Hippocampal formation (tissue), 2 donors: ENCODE measurements around the gene ZNF701.
"Not testable (repeated sequence)": the region's sequence is repeated elsewhere in the genome, so short reads cannot be mapped to it uniquely, and the experiment has no call there.

Source experiments
- DNase-seq, 2 donors: peaks; one replicate each; lab custom pipeline; 2025; lab: John Stamatoyannopoulos, UW

ZNF701 gene

DNA sequence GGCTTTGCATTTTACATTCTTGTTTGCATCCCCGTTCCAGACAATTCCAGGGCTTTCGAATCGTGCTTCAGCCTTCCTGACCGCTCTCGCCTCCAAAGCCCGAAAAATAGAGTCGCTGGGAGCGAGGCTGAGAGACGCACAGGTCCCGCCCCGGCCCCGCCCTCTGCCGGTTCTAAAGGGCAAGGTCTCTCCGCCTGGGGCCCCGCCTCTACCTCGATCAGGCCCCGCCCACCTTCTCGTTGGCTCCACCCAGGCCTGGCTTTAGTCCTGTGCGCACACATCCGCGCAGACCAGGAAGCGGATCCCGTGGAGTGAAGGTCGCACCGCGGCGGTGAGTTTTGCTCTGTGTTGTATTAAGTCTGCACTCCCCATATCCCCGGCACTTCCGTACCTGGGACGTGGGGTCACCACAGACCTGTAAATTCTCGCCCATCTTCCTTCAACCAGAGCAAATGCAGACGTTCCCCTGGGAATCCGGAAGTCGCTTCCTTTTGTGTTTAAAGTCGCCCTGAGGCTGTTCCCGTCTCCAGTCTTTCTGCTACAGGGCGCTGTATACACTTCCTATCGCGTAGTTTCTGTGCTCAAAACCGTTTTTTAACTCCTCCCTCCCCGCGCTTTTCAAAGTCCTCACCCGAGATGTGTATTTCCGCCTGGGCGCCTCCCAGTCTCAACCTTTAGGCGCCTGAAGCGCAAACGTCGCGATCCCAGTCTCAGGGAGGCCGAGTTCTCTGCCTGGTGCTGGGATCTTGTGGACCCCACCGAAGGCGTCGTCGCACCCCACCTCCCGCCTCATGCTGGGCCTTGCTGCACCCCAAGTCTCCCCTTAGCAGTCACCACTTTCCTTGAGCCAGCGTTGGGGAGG lies at the start of gene ZNF701:
ZNF701 (plus strand) TSS at position 288 of the 862 bp plus-strand sequence. CDS start 3,861 bp downstream, outside the sequence.
- peak; percentile 90 to 93 for DNase-seq

DNA sequence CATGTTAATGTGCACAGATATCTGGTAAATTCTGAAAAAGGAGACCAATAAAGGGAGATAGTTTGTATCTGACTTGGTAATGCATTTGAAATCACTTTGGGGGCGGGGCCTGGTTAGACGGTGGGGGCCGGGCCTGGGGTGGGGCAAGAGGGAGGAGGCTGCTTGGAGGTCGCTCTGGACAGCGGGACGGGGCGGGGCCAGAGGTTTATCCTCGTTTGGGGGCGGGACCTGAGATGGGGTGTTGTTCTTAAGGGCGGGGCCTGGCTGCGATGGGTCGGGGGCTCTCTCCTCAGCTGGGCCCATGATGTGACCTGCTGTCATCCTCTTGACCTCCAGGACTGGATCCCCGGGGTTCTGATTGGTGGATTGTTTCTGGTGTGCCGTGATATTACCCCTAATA lies 47.5 kb upstream of the ZNF701 start:
- no peak for DNase-seq

DNA sequence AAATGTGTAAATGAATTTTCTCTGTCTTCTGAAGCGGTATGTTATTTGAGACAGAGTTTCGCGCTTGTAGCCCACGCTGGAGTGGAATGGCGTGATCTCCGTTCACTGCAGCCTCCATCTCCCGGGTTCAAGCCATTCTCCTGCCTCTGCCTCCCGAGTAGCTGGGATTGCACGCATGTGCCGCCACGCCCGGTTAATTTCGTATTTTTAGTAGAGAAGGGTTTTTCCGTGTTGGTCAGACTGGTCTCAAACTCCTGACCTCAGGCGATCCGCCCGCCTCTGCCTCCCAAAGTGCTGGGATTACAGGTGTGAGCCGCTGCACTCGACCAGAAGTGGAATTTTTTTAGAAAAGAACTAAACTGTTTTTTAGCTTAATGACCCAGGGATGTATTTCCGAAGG lies 46.0 kb upstream of the ZNF701 start:
- DNase-seq = no peak

DNA sequence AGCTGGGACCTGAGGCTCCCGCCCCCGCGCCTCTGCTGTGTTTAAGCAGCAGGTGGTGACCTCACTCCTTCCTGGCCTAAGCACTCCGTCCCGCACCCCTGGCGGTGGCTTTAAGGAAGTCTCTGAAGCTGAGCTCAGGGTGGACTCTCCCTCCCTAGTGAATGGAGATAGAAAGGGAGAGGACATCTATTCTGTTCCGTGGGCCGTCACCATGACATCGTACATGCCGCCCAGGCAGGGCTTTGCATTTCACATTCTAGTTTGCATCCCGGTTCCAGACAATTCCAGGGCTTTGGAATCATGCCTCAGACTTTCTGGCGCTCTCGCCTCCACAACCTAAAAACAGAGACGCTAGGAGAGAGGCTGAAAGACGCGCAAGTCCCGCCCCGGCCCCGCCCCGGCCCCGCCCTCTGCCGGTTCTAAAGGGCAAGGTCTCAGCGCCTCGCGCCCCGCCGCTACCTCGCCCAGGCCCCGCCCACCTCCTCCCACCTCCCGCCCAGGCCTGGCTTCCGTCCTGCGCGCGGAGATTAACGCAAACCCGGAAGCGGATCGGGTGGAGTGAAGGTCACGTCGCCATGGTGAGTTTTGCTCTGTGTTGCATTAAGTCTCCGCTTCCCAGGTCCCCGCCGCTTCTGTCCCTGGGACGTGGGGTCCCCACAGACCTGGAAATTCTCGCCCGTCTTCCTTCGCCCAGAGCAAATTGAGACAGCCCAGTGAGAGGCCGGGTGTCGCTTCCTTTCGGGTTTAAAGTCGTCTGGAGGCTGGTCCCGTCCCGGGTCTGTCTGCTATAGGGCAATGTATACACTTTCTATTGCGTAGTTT lies 42.7 kb upstream of the ZNF701 start, which contains the start of gene ZNF808:
ZNF808 (plus strand) TSS at position 535 of the 822 bp plus-strand sequence. CDS start 15,617 bp downstream, outside the sequence.
- DNase-seq = peak; percentile 77 to 93

DNA sequence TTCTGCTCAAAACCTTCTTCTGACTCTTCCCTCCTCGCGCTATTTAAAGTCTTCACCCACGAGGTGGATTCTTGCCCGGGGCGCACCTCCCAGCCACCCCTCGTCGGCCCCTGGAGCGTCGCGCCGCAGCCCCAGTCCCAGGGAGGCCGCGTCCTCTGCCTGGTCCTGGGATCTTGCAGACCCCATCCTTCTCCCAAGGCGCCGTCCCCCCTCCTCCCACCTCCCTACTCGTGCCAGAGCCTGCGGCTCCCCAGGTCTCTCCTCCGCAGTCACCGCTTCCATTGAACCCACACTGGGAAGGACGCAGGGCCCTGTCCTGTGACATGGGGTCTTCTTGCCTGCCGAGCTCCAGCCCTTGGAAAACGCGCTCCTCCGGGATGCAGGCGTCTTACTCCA lies 42.1 kb upstream of the ZNF701 start:
- peak in 1 of 2 donors; percentile 29 for DNase-seq

DNA sequence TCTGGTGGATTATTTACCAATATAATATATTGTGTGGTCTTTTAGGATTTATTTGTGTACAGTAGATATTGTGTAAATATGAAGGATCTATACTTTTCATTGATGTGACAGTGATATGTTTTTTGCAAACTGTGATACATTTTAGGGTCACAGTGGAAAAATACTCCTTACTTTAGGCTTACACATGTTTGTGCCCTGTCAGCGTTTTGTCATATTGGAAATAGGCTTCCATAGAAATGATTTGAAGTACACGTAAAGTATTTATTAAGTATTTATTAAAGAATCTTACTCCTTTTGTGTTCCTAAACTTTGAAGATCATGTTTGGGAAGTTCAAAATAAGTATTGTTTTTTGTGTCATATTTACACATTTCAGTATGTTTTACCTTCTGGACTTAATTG lies 37.6 kb upstream of the ZNF701 start:
- DNase-seq = no peak

DNA sequence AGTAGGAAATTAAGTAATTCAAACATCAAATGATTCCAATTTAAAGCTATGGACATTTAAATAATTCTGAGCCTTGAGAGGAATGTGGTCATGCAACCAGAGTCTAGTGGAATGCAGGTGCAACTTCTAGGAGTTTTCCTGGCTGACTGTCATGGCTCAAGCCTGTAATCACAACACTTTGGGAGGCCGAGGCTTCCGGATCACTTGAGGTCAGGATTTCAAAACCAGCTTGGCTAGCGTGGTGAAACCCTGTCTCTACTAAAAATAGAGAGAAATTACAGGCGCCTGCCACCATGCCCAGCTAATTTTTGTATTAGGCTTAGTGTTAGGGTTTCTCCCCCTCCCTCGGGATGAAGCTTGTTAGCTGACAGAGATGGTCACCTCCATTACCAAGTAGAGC lies 36.2 kb upstream of the ZNF701 start:
- no peak for DNase-seq

DNA sequence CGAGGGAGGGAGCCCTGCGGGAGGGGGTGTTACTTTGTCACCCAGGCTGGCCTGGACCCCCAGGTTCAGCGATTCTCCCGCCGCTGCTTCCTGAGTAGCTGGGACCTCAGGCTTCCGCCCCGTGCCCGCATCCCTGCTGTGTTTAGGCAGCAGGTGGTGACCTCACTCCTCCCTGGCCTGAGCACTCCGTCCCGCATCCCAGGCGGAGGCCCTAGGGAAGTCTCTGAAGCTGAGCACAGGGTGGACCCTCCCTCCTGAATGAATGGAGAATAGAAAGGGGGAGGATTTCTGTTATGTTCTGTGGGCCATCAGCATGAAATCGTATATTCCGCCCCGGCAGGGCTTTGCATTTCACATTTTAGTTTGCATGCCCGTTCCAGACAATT lies 34.7 kb upstream of the ZNF701 start:
- not testable (repeated sequence) for DNase-seq

DNA sequence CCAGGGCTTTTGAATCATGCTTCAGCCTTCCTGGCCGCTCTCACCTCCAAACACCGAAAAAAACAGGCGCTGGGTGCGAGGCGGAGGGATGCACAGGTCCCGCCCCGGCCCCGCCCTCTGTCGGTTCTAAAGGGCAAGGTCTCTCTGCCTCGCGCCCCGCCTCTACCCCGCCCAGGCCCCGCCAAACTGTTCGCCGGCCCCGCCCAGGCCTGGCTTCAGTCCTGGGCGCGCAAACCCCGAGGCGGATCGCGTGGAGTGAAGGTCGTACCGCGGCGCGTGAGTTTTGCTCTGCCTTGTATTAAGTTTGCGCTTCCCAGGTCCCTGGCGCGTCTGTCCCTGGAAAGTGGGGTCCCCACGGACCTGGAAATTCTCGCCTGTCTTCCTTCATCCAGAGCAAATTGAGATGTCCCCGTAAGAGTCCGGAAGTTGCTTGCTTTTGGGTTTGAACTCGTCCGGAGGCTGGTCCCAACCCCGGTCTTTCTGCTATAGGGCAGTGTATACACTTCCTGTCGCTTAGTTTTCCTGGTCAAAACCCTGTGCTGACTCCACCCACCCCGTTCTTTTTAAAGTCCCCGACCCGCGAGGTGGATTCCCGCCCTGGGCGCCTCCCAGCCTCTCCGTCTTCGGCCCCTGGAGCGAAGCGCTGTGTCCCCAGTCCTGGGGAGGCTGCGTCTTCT lies 34.2 kb upstream of the ZNF701 start:
- DNase-seq = peak; percentile 27 to 60

DNA sequence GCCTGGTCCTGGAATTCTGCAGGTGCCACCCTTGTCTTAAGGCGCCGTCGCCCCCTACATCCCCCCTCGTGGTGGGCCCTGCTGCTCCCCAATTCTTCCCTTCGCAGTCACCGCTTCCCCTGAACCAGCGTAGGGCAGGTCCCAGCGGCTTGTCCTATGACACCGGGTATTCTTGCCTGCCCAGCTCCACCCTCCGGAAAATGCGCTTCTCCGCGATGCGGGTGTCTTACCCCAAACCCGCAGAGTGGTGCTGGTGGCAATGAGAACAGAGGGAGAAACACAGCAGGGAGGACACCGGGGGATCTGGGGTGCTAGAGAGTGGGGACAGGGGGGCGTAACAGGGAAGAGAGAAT lies 33.7 kb upstream of the ZNF701 start:
- no peak for DNase-seq

DNA sequence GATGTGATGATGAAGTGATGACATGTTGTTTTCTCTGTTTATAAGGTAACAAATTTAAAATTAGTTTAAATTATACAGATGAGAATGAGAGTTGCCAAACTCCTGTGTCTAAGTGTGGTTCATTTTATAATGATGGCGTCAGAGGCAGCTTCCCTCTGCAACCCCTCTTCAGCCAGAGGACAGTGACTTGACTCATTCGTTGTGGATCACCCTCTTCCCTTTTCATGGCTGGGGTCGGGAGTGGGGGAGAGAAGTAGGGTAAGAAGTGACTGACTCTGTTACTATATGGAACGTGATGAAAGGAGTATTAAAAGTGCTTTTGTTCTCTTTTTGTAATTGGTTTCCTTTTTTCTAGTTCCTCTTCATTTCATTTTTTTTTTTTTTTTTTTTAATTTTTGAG lies 31.3 kb upstream of the ZNF701 start:
- DNase-seq = not testable (repeated sequence)

DNA sequence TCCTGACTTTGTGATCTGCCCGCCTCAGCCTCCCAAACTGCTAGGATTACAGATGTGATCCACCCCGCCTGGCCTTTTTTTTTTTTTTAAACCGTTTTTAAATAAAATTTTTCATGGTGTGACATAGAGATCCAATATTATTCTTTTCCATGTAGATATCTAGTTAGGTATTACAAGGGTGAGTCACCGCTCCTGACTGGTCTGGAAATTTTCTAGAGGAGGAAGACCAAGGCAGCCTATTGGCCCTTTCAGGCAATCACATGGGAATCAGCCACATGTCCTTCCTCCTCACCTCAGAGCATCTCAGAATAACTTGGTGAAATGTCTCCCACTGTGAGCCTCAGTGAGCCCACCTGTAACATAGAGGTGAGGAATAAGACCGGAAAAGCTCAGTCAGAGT lies 28.9 kb upstream of the ZNF701 start:
- DNase-seq = not testable (repeated sequence)

DNA sequence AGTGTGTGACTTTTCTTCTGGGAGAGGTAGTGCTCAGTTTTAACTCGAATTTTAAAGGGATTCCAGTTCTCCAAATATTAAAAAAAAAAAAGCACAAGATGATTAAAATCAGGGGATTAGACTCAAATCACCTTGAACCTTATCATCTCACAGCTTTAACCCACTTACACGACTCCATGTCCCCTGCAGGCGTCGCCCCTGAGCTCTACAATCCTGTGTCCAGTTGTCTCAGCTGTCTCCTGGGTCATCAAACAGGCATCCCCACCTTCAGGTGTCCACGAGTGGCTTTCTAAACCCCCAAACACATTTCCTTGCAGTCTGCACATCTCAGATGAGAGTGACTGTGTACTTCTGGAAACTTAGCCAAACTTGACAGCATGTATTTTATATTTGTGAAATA lies 28.5 kb upstream of the ZNF701 start:
- DNase-seq = no peak

DNA sequence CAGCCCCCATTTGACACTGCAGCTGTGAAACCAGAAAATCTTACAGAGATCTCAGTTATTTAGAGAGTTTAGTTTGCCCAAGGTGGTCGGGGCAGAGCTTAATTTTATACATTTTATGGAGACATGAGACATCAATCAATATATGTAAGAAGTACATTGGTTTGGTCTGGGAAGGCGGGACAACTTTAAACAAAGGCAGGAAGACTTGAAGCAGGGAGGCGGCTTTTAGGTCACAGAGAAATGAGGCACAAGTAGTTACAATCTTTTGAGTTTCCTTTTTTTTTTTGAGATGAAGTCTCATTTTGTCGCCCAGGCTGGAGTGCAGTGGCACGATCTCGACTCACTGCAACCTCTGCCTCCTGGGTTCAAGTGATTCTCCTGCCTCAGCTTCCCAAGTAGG lies 27.5 kb upstream of the ZNF701 start:
- DNase-seq = not testable (repeated sequence)

DNA sequence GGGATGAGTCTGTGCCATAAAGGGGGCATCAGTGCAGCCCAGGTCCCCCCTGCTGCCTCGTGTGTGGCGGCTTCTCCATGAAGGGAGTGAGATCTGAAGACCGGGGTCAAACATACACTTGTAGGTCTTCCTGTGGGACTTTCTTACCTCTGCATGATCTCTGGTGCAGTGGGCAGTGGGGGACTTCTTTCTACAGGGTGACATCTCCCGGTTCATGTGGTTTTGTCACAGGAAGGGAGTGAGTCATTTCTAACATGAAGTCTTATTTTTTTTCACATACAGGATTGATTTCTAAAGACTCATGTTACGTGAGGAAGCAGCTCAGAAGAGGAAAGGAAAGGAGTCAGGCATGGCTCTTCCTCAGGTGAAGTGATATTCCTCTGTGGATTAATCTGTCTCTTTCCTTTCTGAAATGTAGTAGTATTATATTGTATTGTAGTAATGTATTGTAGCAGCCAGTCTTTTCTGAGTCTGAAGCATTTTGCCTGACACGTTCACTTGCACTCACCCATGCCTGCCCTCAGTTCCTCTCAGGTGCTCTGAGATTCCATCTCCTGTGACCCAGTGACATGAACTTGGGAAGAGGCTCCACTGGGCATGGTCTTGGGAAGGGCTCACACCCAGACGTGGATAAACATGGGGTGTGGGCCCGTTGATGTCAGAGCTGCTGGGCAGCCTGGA lies 27.0 kb upstream of the ZNF701 start:
- no peak for DNase-seq

DNA sequence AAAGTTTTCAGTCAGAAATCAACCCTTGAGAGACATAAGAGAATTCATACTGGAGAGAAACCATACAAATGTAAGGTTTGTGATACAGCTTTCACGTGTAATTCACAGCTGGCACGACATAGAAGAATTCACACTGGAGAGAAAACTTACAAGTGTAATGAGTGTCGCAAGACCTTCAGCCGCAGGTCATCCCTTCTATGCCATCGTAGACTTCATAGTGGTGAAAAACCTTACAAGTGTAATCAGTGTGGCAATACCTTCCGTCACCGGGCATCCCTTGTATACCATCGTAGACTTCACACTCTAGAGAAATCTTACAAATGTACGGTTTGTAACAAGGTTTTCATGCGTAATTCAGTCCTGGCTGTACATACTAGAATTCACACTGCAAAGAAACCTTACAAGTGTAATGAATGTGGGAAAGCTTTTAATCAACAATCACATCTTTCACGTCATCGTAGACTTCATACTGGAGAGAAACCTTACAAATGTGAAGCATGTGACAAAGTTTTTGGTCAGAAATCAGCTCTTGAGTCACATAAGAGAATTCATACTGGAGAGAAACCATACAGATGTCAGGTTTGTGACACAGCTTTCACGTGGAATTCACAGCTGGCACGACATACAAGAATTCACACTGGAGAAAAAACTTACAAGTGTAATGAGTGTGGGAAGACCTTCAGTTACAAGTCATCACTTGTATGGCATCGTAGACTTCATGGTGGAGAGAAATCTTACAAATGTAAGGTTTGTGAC lies 15.7 kb upstream of the ZNF701 start:
- DNase-seq = no peak

DNA sequence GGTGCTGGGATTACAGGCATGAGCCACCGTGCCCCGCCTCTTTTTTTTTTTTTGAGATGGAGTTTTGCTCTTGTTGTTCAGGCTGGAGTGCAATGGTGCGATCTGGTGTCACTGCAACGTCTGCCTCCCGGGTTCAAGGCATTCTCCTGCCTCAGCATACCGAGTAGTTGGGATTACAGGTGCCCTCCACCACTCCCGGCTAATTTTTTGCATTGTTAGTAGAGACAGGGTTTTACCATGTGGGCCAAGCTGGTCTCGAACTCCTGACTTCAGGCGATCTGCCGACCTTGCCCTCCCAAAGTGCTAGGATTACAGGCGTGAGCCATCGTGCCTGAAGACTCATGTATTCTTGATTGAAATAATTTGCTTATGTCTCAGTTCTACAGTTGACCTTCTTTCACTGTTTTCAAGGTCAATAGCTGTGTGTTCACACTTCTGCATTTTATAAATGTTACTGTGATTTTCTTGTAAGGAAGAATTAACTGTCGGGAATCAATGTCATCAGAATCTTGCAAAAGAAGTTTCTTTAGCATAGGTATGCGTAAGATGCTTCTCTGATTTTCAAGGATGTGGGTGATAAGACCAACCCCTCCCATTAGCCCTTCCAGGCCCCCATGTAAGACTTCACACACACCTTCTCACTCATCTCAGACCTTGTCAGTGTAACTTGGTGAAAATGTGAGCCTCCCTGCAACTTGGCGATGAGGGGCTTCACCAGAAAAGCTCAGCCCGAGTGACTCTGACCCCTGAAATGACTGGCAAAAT lies 12.7 kb upstream of the ZNF701 start:
- DNase-seq = no peak

DNA sequence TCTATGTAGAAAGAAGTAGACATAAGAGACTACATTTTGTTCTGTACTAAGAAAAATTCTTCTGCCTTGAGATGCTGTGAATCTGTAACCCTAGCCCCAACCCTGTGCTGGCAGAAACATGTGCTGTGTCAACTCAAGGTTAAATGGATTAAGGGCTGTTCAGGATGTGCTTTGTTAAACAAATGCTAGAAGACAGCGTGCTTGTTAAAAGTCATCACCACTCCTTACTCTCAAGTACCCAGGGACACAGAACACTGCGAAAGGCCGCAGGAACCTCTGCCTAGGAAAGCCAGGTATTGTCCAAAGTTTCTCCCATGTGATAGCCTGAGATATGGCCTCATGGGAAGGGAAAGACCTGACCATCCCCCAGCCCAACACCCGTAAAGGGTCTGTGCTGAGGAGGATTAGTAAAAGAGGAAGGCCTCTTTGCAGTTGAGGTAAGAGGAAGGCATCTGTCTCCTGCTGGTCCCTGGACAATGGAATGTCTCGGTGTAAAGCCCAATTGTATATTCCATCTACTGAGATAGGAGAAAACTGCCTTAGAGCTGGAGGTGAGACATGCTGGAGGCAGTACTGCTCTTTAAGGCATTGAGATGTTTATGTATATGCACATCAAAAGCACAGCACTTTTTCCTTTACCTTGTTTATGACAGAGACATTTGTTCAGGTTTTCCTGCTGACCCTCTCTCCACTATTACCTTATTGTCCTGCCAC lies 11.2 kb upstream of the ZNF701 start:
- DNase-seq = not testable (repeated sequence)

DNA sequence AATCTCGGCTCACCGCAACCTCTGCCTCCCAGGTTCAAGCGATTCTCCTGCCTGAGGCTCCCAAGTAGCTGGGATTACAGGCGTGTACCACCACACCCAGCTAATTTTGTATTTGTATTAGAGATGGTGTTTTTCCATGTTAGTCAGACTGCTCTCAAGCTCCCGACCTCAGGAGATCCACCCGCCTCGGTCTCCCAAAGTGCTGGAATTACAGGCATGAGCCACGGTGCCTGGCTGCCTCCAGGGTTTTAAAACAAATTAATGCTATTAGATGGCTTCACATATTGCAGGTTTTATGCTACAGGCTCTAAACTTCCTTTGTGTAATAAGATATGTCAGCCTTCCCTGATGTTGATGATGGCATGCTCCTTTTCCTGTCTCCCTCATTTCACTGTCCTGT lies 8.5 kb upstream of the ZNF701 start:
- not testable (repeated sequence) for DNase-seq

DNA sequence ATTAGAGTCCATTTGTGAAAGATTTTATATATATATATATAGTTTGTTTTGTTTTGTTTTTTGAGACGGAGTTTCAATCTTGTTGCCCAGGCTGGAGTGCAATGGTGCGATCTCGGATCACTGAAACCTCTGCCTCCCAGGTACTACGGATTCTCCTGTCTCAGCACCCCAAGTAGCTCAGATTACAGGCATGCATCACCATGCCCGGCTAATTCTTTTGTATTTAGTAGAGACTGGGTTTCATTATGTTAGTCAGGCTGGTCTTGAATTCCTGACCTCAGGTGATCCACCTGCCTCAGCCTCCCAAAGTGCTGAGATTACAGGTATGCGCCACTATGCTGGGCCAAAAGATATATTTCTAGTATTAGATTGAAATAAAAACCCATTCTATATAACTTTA lies 4.0 kb upstream of the ZNF701 start:
- no peak for DNase-seq
